K562 (cell line): Measurements from ENCODE around the gene NEUROD2. TPM values are rescaled to one million over a fixed set of nuclear protein-coding genes. Genes with fewer than 3 reads are reported as not detected.

Experiments used
- ATAC-seq: fragments of 200-7000 bp; cut with Tn5 transposase; 3 replicates; pipeline ENCODE4 v1.9.1; 2020; ENCODE audit warnings: moderate library complexity
- BruUV-seq: library from RNA; stranded (reverse); fragments of 400-500 nt; replicated peaks from 2 replicates; lab custom pipeline; 2021; lab: Mats Ljungman, UMichigan
- CTCF ChIA-PET: fragments of 300-600 bp; formaldehyde crosslinking; extraction: SDS; loops from one replicate; lab custom pipeline; 2021; ENCODE audit warnings: low intra/inter-chr PET ratio; lab: Yijun Ruan, JAX
- POLR2A ChIA-PET: fragments of 300-600, 350-650 bp; sonication (Branson Sonifier 250); formaldehyde crosslinking; extraction: SDS; loops from one replicate; lab custom pipeline; 2021; ENCODE audit warnings: antibody characterized with exemption, inconsistent platforms; lab: Yijun Ruan, JAX
- DNase-seq, 4 experiments: peaks; one replicate each; pipeline versions ENCODE4 v3.0.0 to v3.0.0-alpha.2; 2011 to 2018; ENCODE audit warnings: low spot score in 3 of 4, mixed read lengths in 3 of 4; ENCODE audit errors: extremely low read depth in 1 of 4
- FAIRE-seq: peaks from 2 replicates; lab custom pipeline; 2011; peaks lifted over from hg19 to GRCh38; lab: Jason Lieb, UNC
- H2AFZ ChIP-seq: 2 replicates; pipeline ENCODE4 v1.6.0; 2011; ENCODE audit warnings: low read depth, low read length, control low read depth, inconsistent platforms
- H3K27ac ChIP-seq: fragments of 200-600 bp; 3 replicates; pipeline ENCODE4 v1.8.0; 2011; ENCODE audit warnings: low read depth, mild to moderate bottlenecking, control low read depth, inconsistent platforms, low read length, moderate library complexity, mixed read lengths; ENCODE audit errors: extremely low read depth
- H3K27me3 ChIP-seq, 2 experiments: fragments of 300-600 bp in 1 of 2; 2 replicates in 1 of 2; 3 replicates in 1 of 2; pipeline versions ENCODE4 v1.6.0 to v1.8.0; 2011; ENCODE audit warnings: inconsistent platforms in 2 of 2, low read length in 2 of 2, mild to moderate bottlenecking in 1 of 2, mixed read lengths in 1 of 2, moderate library complexity in 1 of 2; ENCODE audit not compliant: control insufficient read depth in 2 of 2, insufficient read depth in 2 of 2
- H3K36me3 ChIP-seq: fragments of 300-600 bp; 3 replicates; pipeline ENCODE4 v1.8.0; 2011; ENCODE audit warnings: mild to moderate bottlenecking, low read length, inconsistent platforms; ENCODE audit not compliant: control insufficient read depth, insufficient read depth
- H3K4me1 ChIP-seq, 2 experiments: fragments of 200-600 bp in 1 of 2; replicated peaks in 1 of 2; 2 replicates in 1 of 2; 3 replicates in 1 of 2; pipeline versions ENCODE4 v1.5.1 to v1.8.0; 2011; ENCODE audit warnings: inconsistent platforms in 2 of 2, low read length in 2 of 2, mild to moderate bottlenecking in 1 of 2, mixed read lengths in 1 of 2, moderate library complexity in 1 of 2; ENCODE audit not compliant: control insufficient read depth in 2 of 2, insufficient read depth in 2 of 2
- H3K4me2 ChIP-seq: 2 replicates; pipeline ENCODE4 v1.6.1; 2011; ENCODE audit warnings: low read length, control low read depth, inconsistent platforms, mixed read lengths; ENCODE audit not compliant: insufficient read depth
- H3K4me3 ChIP-seq: fragments of 200-600 bp; sonication (generic), shearing (Covaris generic); 2 replicates; pipeline ENCODE4 v1.5.1; 2016; ENCODE audit warnings: control low read depth, inconsistent platforms
- H3K79me2 ChIP-seq: fragments of 200-600 bp; 3 replicates; pipeline ENCODE4 v1.8.0; 2011; ENCODE audit warnings: low read length, inconsistent platforms; ENCODE audit not compliant: control insufficient read depth, insufficient read depth
- H3K9ac ChIP-seq, 2 experiments: 2 replicates each; pipeline versions ENCODE4 v1.6.0 to v1.6.1; 2011; ENCODE audit warnings: low read depth in 2 of 2, low read length in 2 of 2, control low read depth in 1 of 2, inconsistent platforms in 1 of 2, mild to moderate bottlenecking in 1 of 2, mixed read lengths in 1 of 2; ENCODE audit not compliant: insufficient read depth in 1 of 2
- H3K9me1 ChIP-seq: one replicate; pipeline ENCODE4 v1.6.0; 2011; ENCODE audit warnings: inconsistent platforms, mild to moderate bottlenecking, low read length, moderate library complexity; ENCODE audit not compliant: control insufficient read depth, insufficient read depth
- H3K9me3 ChIP-seq: replicated peaks from 2 replicates; pipeline ENCODE4 v1.5.1; 2011; ENCODE audit warnings: low read depth, low read length, inconsistent platforms; ENCODE audit not compliant: control insufficient read depth, insufficient read depth
- H4K20me1 ChIP-seq: replicated peaks from 2 replicates; pipeline ENCODE4 v1.6.1; 2011; ENCODE audit warnings: low read length, inconsistent platforms, mixed read lengths; ENCODE audit not compliant: control insufficient read depth, insufficient read depth
- ATF7 ChIP-seq: fragments of 450-650 bp; IDR thresholded peaks from 2 replicates; pipeline ENCODE4 v1.7.1; 2014; ENCODE audit warnings: mild to moderate bottlenecking, moderate library complexity
- DIDO1 ChIP-seq: fragments of 450-650 bp; IDR thresholded peaks from 2 replicates; pipeline ENCODE4 v1.6.1; 2016; ENCODE audit warnings: low read depth, missing biosample characterization, missing genetic modification characterization
- ETV5 ChIP-seq: sonication (generic); formaldehyde crosslinking; IDR thresholded peaks from 2 replicates; pipeline ENCODE4 v1.4.0; 2020; ENCODE audit warnings: low read depth, mild to moderate bottlenecking, missing genetic modification reagents
- HCFC1 ChIP-seq: IDR thresholded peaks from 2 replicates; pipeline ENCODE4 v1.6.1; 2012; ENCODE audit warnings: low read depth, low read length, improper control_type of control experiment
- HEY1 ChIP-seq: fragments of 250-450 bp; sonication (Bioruptor Pico); IDR thresholded peaks from 2 replicates; pipeline ENCODE4 v1.5.0; 2020; ENCODE audit warnings: mild to moderate bottlenecking, moderate library complexity, borderline replicate concordance
- KDM2B ChIP-seq: fragments of 250-450 bp; sonication (Bioruptor Pico); IDR thresholded peaks from 2 replicates; pipeline ENCODE4 v1.8.0; 2021; ENCODE audit warnings: mild to moderate bottlenecking, moderate library complexity
- KLF16 ChIP-seq: IDR thresholded peaks from 2 replicates; pipeline ENCODE4 v1.6.1; 2016; ENCODE audit warnings: antibody characterized with exemption
- MED1 ChIP-seq: sonication (generic); formaldehyde crosslinking; IDR thresholded peaks from 2 replicates; pipeline ENCODE4 v1.8.1; 2023; ENCODE audit warnings: missing genetic modification reagents, borderline replicate concordance
- MXI1 ChIP-seq: IDR thresholded peaks from 2 replicates; pipeline ENCODE4 v1.6.1; 2011; ENCODE audit warnings: low read depth, mild to moderate bottlenecking, improper control_type of control experiment, low read length
- NFXL1 ChIP-seq: fragments of 450-650 bp; formaldehyde crosslinking; IDR thresholded peaks from 2 replicates; pipeline ENCODE4 v1.4.0; 2021; ENCODE audit warnings: mild to moderate bottlenecking
- PCBP1 ChIP-seq: fragments of 200-400 bp; formaldehyde crosslinking; IDR thresholded peaks from 2 replicates; pipeline ENCODE4 v1.6.1; 2018; ENCODE audit warnings: mild to moderate bottlenecking, low read depth, low read length; ENCODE audit not compliant: poor library complexity, severe bottlenecking
- RBBP5 ChIP-seq: fragments of 200-600 bp; sonication (generic); IDR thresholded peaks from 2 replicates; pipeline ENCODE4 v1.6.1; 2012; ENCODE audit warnings: borderline replicate concordance, mild to moderate bottlenecking, low read length, control low read depth, inconsistent platforms; ENCODE audit not compliant: insufficient read depth, poor library complexity, severe bottlenecking
- RNF2 ChIP-seq: sonication (generic); IDR thresholded peaks from 2 replicates; pipeline ENCODE4 v1.6.1; 2016
- SMAD4 ChIP-seq: fragments of 250-450 bp; sonication (Bioruptor Pico); conservative IDR thresholded peaks from 2 replicates; pipeline ENCODE4 v1.8.0; 2021; ENCODE audit warnings: inconsistent platforms, mild to moderate bottlenecking, moderate library complexity
- TAF7 ChIP-seq: fragments of 450-650 bp; IDR thresholded peaks from 2 replicates; pipeline ENCODE4 v1.6.1; 2016; ENCODE audit warnings: missing genetic modification characterization, missing compliant biosample characterization
- TEAD1 ChIP-seq, 2 experiments: fragments of 450-650 bp in 1 of 2; sonication (generic) in 1 of 2; formaldehyde crosslinking; IDR thresholded peaks; 2 replicates each; pipeline versions ENCODE4 v1.4.0 to v1.8.0; 2020 to 2022; ENCODE audit warnings: mild to moderate bottlenecking in 2 of 2, missing genetic modification reagents in 1 of 2
- ZEB2 ChIP-seq: fragments of 450-650 bp; IDR thresholded peaks from 2 replicates; pipeline ENCODE4 v1.6.1; 2016
- ZFX ChIP-seq: sonication (generic); formaldehyde crosslinking; IDR thresholded peaks from 2 replicates; pipeline ENCODE4 v1.8.0; 2022; ENCODE audit warnings: mild to moderate bottlenecking, missing genetic modification reagents, moderate library complexity
- ZNF41 ChIP-seq: fragments of 250-450 bp; sonication (Bioruptor Pico); conservative IDR thresholded peaks from 2 replicates; pipeline ENCODE4 v1.4.0; 2020; ENCODE audit warnings: mild to moderate bottlenecking
- WGBS: fragments of 100-300 bp; shearing (Covaris generic); methylation state at CpG from one replicate; pipeline ENCODE4 v1.1.6; 2016; ENCODE audit warnings: low coverage, mixed read lengths; ENCODE audit not compliant: insufficient coverage; ENCODE audit errors: missing lambda C conversion rate; 5-methylcytosine and 5-hydroxymethylcytosine counted together
- in situ Hi-C: fragments of 300-500 bp; cut with MboI; formaldehyde crosslinking; loops from 4 replicates; pipeline ENCODE4 v1.15.0; 2018; ENCODE audit warnings: inconsistent platforms, mixed read lengths
- intact Hi-C: fragments of 100-400 bp; cut with micrococcal nuclease; formaldehyde crosslinking; loops from 2 replicates; pipeline ENCODE4 v1.14.2; 2022
- polyA plus RNA-seq, 8 experiments: library from polyadenylated mRNA; depleted of rRNA in 4 of 8; stranded (reverse) in 5 of 8; unstranded in 3 of 8; fragments of >200 nt; fragmentation: Nextera tagmentation in 2 of 8; fragmentation: Illumina TruSeq in 1 of 8; extraction: Ambion mirVana in 2 of 8; extraction: Trizol in 1 of 8; gene quantifications; 2 replicates each; pipeline versions ENCODE4 v1.2.1 to v1.2.3, GENCODE V29; 2011 to 2014; ENCODE audit warnings: inconsistent platforms in 1 of 8, missing spikeins in 1 of 8
- total RNA-seq, 7 experiments: library from RNA; depleted of rRNA in 6 of 7; stranded (reverse); fragments of >200 nt in 6 of 7; fragmentation: Illumina TruSeq in 2 of 7; extraction: Trizol in 2 of 7; gene quantifications; 2 replicates each; pipeline versions ENCODE4 v1.2.1 to v1.2.3, GENCODE V29; 2011 to 2021; ENCODE audit warnings: low replicate concordance in 1 of 7
- TF ChIP-seq, protein P1 (sequence below): fragments of 250-450 bp; sonication (Bioruptor Pico); IDR thresholded peaks from 2 replicates; pipeline ENCODE4 v1.4.0; 2020; ENCODE audit warnings: mild to moderate bottlenecking, moderate library complexity

NEUROD2 gene
- total and polyA plus RNA-seq, 9 of the 15 experiments (the other 6 are each of a cell fraction or from before 2014, with no cell fraction given): not detected

DNA sequence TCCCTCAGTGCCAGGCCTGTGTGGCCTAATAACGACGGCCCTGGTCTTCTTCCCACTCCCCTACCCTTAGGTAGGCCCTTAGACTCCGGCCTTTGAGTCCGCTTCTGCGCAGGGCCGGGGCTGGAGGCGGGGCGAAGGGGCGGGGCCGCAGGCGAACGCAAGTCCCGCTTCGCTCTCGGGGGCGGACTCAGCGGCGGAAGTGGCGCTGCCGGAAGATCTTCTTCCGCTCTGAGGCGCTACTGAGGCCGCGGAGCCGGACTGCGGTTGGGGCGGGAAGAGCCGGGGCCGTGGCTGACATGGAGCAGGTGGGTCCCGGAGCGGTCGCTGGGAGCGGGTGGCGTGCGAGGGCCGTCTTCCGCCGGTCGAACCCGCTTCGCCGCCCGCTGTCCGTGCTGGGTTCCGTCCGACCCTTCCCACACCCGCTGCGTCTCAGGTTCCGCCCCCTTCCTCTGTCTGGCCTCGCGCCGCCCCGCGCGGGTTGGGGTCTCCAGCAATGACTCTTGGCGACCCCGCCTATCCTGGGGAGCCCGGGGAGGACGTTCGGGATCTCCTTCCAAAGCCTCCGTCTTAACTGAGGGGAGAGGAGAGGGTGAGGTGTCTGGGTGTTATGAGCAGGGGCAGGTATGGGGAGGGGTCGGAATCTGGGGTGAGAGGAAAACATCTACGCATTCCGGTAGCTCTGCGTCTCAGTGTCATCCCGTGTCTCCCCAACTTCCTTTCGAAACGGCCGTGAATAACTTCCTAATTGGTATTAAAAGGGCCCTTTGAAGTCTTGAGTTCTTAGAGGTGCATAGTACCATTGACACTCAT is 29.4 kb upstream of the NEUROD2 start, which contains the start of gene STARD3:
Gene STARD3 (plus strand): TSS at position 218 of the 810 bp plus-strand sequence. CDS start 16,388 bp downstream, outside the sequence.
- Histone ChIP-seq H3K79me2 (peaks cover 51% of the 10 kb centered on the region), H3K27ac (peak within 1 kb of the TSS; percentile 91), H3K4me1 (peaks cover 58% of the 10 kb centered on the region in 2 experiments), H3K4me2 (peak within 1 kb of the TSS; percentile 94), H3K4me3 (peak within 1 kb of the TSS; percentile 78), H4K20me1 (peaks cover 16% of the 10 kb centered on the region; the same call in 1 of the 2 replicates), H3K36me3 (peaks cover 11% of the 10 kb centered on the region; the same call in 2 of the 3 replicates), H3K9me1 (no peaks in the 10 kb centered on the region), H3K9me3 (no peaks in the 10 kb centered on the region), H3K27me3 (no peaks in the 10 kb centered on the region), H3K9ac (peak within 1 kb of the TSS; percentile 86 to 96), H2AFZ (peak within 1 kb of the TSS; percentile 89)
- no TSS peak for BruUV-seq
- peak; percentile 67 for FAIRE-seq
- in situ Hi-C loops: no loop called here
- ChIA-PET CTCF (no interaction called here), POLR2A (interaction anchor here (0.6 to 1.5 kb wide), 10 partner anchors 10 to 108 kb away, joined by 3 to 9 read pairs (median 4); partner anchors contain the start of gene TCAP)
- 2% methylated on average over 51 of the region's 69 CpGs for WGBS
- intact Hi-C loops: no loop called here
- ATAC-seq: peak; percentile 94
- DNase-seq: peak; percentile 92 to 93 (median 92)
- TF ChIP-seq TEAD1 (CRISPR knock-in tag; IDR thresholded peaks at IDR 0.05): peak in 1 of 2 experiments; percentile 34; a peak in 1 of 4 replicates
- TF ChIP-seq RNF2: peak; percentile 52; the same call in 1 of the 2 replicates
- TF ChIP-seq, protein P1, sequence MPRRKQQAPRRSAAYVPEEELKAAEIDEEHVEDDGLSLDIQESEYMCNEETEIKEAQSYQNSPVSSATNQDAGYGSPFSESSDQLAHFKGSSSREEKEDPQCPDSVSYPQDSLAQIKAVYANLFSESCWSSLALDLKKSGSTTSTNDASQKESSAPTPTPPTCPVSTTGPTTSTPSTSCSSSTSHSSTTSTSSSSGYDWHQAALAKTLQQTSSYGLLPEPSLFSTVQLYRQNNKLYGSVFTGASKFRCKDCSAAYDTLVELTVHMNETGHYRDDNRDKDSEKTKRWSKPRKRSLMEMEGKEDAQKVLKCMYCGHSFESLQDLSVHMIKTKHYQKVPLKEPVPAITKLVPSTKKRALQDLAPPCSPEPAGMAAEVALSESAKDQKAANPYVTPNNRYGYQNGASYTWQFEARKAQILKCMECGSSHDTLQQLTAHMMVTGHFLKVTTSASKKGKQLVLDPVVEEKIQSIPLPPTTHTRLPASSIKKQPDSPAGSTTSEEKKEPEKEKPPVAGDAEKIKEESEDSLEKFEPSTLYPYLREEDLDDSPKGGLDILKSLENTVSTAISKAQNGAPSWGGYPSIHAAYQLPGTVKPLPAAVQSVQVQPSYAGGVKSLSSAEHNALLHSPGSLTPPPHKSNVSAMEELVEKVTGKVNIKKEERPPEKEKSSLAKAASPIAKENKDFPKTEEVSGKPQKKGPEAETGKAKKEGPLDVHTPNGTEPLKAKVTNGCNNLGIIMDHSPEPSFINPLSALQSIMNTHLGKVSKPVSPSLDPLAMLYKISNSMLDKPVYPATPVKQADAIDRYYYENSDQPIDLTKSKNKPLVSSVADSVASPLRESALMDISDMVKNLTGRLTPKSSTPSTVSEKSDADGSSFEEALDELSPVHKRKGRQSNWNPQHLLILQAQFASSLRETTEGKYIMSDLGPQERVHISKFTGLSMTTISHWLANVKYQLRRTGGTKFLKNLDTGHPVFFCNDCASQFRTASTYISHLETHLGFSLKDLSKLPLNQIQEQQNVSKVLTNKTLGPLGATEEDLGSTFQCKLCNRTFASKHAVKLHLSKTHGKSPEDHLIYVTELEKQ (CRISPR knock-in tag): no peak
- TF ChIP-seq KDM2B (CRISPR knock-in tag): 0 out of 2 replicates have a peak, but pooled peaks have one; percentile 59
- peak; percentile 67; the same call in 1 of the 2 replicates for TF ChIP-seq DIDO1 (tag)
- peak; percentile 88 for TF ChIP-seq ZFX (CRISPR knock-in tag)
- 0 out of 2 replicates have a peak, but pooled peaks have one; percentile 47 for TF ChIP-seq ETV5 (CRISPR knock-in tag)
- TF ChIP-seq MED1: no peak
- 0 out of 2 replicates have a peak, but pooled peaks have one; percentile 27 for TF ChIP-seq MXI1
- no peak for TF ChIP-seq NFXL1 (CRISPR knock-in tag)
- TF ChIP-seq TAF7 (tag): peak; percentile 74
- peak; percentile 71; the same call in 1 of the 2 replicates for TF ChIP-seq ATF7
- 0 out of 2 replicates have a peak, but pooled peaks have one; percentile 1 for TF ChIP-seq KLF16
- peak; percentile 50 for TF ChIP-seq PCBP1
- TF ChIP-seq SMAD4 (CRISPR knock-in tag): peak; percentile 59
- peak; percentile 90 for TF ChIP-seq RBBP5
- no peak for TF ChIP-seq HEY1 (CRISPR knock-in tag)
- peak; percentile 77 for TF ChIP-seq HCFC1
- no peak for TF ChIP-seq ZNF41 (CRISPR knock-in tag)
- peak; percentile 95 for TF ChIP-seq ZEB2
